Measurements from ENCODE around the gene DGLUCY.
"Not testable (repeated sequence)": the region's sequence is repeated elsewhere in the genome, so short reads cannot be mapped to it uniquely, and the experiment has no call there.

Gene DGLUCY

GRCh38 chr14:91167380-91167770, 53.5 kb downstream of the DGLUCY start:
- in situ Hi-C loops (cut with MboI; ENCODE audit: low sequenced_read_pairs): no loop called here

- in situ Hi-C loops (cut with MboI; ENCODE audit: low sequenced_read_pairs): loop anchor here (10.0 kb wide), 1 partner anchor 115 kb away; no protein-coding TSS in a partner anchor
Observed at GRCh38 chr14:91169951-91170350, 56.1 kb downstream of the DGLUCY start.

GRCh38 chr14:91170504-91171121, 56.7 kb downstream of the DGLUCY start:
- in situ Hi-C loops (cut with MboI; ENCODE audit: low sequenced_read_pairs): loop anchor here (10.0 kb wide), 1 partner anchor 114 kb away; no protein-coding TSS in a partner anchor

GRCh38 chr14:91171291-91171690, 57.4 kb downstream of the DGLUCY start:
- in situ Hi-C loops (cut with MboI; ENCODE audit: low sequenced_read_pairs): loop anchor here (10.0 kb wide), 1 partner anchor 114 kb away; no protein-coding TSS in a partner anchor

GRCh38 chr14:91173221-91173670, 59.4 kb downstream of the DGLUCY start:
- in situ Hi-C loops (cut with MboI; ENCODE audit: low sequenced_read_pairs): loop anchor here (10.0 kb wide), 1 partner anchor 112 kb away; no protein-coding TSS in a partner anchor

GRCh38 chr14:91173904-91174303, 60.0 kb downstream of the DGLUCY start:
- in situ Hi-C loops (cut with MboI; ENCODE audit: low sequenced_read_pairs): loop anchor here (10.0 kb wide), 1 partner anchor 111 kb away; no protein-coding TSS in a partner anchor

GRCh38 chr14:91175291-91176201, 61.7 kb downstream of the DGLUCY start:
- in situ Hi-C loops (cut with MboI; ENCODE audit: low sequenced_read_pairs): loop anchor here (5.0 to 10.0 kb wide), 2 partner anchors 109 to 278 kb away; no protein-coding TSS in a partner anchor

GRCh38 chr14:91177073-91178034, 63.5 kb downstream of the DGLUCY start:
- in situ Hi-C loops (cut with MboI; ENCODE audit: low sequenced_read_pairs): loop anchor here (5.0 to 10.0 kb wide), 2 partner anchors 107 to 280 kb away; no protein-coding TSS in a partner anchor

- in situ Hi-C loops (cut with MboI; ENCODE audit: low sequenced_read_pairs): no loop called here
Observed at GRCh38 chr14:91180611-91181010, 66.7 kb downstream of the DGLUCY start.

GRCh38 chr14:91182753-91183152, 68.9 kb downstream of the DGLUCY start:
- in situ Hi-C loops (cut with MboI; ENCODE audit: low sequenced_read_pairs): not testable (repeated sequence)

GRCh38 chr14:91184559-91184958, 70.7 kb downstream of the DGLUCY start:
- in situ Hi-C loops (cut with MboI; ENCODE audit: low sequenced_read_pairs): no loop called here

GRCh38 chr14:91185721-91186120, 71.8 kb downstream of the DGLUCY start:
- in situ Hi-C loops (cut with MboI; ENCODE audit: low sequenced_read_pairs): no loop called here

- in situ Hi-C loops (cut with MboI; ENCODE audit: low sequenced_read_pairs): no loop called here
Observed at GRCh38 chr14:91186515-91187066, 72.7 kb downstream of the DGLUCY start.

GRCh38 chr14:91187271-91187670, 73.4 kb downstream of the DGLUCY start:
- in situ Hi-C loops (cut with MboI; ENCODE audit: low sequenced_read_pairs): no loop called here

- in situ Hi-C loops (cut with MboI; ENCODE audit: low sequenced_read_pairs): no loop called here
Observed at GRCh38 chr14:91190853-91191252, 77.0 kb downstream of the DGLUCY start.

GRCh38 chr14:91193069-91193468, 79.2 kb downstream of the DGLUCY start:
- in situ Hi-C loops (cut with MboI; ENCODE audit: low sequenced_read_pairs): no loop called here

GRCh38 chr14:91195881-91196280, 82.0 kb downstream of the DGLUCY start:
- in situ Hi-C loops (cut with MboI; ENCODE audit: low sequenced_read_pairs): no loop called here

- in situ Hi-C loops (cut with MboI; ENCODE audit: low sequenced_read_pairs): no loop called here
Observed at GRCh38 chr14:91197631-91198030, 83.8 kb downstream of the DGLUCY start.

GRCh38 chr14:91200802-91201201, 86.9 kb downstream of the DGLUCY start:
- in situ Hi-C loops (cut with MboI; ENCODE audit: low sequenced_read_pairs): not testable (repeated sequence)
